Upper lobe of left lung (tissue), 4 donors: ENCODE measurements around the gene EIF2S3.

ENCODE experiments used
- EP300 ChIP-seq, 4 donors: sonication (generic); formaldehyde crosslinking; IDR thresholded peaks; one replicate each; pipeline ENCODE4 v1.5.1; 2017; ENCODE audit warnings: antibody characterized with exemption in 4 of 4, control low read depth in 2 of 4
- POLR2A ChIP-seq, 4 donors: fragments of 450-650 bp; IDR thresholded peaks; one replicate each; pipeline ENCODE4 v1.5.1; 2016 to 2017; ENCODE audit warnings: antibody characterized with exemption in 4 of 4, mild to moderate bottlenecking in 2 of 4
- POLR2AphosphoS5 ChIP-seq, 2 donors: sonication (generic); formaldehyde crosslinking; IDR thresholded peaks; one replicate each; pipeline ENCODE4 v1.5.1; 2017; ENCODE audit warnings: antibody characterized with exemption in 2 of 2
- TF ChIP-seq, protein P1 (sequence below), 6 experiments: fragments of 450-650 bp in 4 of 6; fragments of 200-600 bp in 2 of 6; sonication (generic) in 2 of 6; IDR thresholded peaks; one replicate each; pipeline ENCODE4 v1.5.1; 2016 to 2019; ENCODE audit warnings: antibody characterized with exemption in 6 of 6

DNA sequence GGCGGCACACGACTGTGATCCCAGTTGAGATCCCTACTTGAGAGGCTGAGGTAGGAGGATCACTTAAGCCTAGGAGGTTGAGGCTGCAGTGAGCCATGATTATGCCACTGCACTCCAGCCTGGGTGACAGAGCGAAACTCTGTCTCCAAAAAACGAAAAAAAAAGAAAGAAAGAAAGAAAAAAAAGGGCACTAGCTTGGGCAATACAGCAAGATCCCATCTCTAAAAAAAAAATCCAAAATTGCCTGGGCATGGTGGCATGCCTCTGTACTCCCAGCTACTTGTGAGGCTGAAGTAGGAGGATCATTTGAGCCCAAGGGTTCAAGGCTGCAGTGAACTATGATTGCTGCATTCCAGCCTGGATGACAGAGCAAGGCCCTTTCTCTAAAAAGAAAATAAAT is 17.0 kb upstream of the EIF2S3 start:
- TF ChIP-seq, protein P1, sequence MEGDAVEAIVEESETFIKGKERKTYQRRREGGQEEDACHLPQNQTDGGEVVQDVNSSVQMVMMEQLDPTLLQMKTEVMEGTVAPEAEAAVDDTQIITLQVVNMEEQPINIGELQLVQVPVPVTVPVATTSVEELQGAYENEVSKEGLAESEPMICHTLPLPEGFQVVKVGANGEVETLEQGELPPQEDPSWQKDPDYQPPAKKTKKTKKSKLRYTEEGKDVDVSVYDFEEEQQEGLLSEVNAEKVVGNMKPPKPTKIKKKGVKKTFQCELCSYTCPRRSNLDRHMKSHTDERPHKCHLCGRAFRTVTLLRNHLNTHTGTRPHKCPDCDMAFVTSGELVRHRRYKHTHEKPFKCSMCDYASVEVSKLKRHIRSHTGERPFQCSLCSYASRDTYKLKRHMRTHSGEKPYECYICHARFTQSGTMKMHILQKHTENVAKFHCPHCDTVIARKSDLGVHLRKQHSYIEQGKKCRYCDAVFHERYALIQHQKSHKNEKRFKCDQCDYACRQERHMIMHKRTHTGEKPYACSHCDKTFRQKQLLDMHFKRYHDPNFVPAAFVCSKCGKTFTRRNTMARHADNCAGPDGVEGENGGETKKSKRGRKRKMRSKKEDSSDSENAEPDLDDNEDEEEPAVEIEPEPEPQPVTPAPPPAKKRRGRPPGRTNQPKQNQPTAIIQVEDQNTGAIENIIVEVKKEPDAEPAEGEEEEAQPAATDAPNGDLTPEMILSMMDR (IDR thresholded peaks at IDR 0.05) = no peak
- TF ChIP-seq EP300 (IDR thresholded peaks at IDR 0.05) (no peak), POLR2AphosphoS5 (IDR thresholded peaks at IDR 0.05) (no peak), POLR2A (IDR thresholded peaks at IDR 0.05) (no peak)
